Limb (tissue), 2 donors: ENCODE results near the gene PDE6G.
"Not testable (repeated sequence)": the region's sequence is repeated elsewhere in the genome, so short reads cannot be mapped to it uniquely, and the experiment has no call there.

ENCODE experiments used
- DNase-seq, 2 donors: peaks; one replicate each; pipeline ENCODE4 v3.0.0-alpha.2; 2016; ENCODE audit errors: extremely low spot score in 2 of 2

The PDE6G gene

GRCh38 chr17:81635973-81636504, 20.3 kb downstream of the PDE6G start:
- no peak for DNase-seq

DNA sequence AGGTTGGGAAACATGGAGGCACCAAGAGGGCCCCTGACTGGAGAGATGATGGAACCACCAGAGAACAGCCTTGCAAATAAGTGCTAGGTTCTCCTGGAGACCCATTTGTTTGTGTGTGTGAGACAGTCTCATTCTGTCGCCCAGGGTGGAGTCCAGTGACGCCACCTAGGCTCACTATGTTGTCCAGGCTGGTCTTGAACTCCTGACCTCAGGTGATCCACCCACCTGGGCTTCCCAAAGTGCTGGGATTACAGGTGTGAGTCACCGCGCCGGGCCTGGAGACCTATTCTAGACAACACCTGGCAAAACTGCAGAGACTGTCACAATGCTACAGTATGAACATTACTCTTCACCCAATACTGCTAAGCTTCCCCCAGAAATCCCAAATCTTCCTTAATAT, 20.9 kb downstream of the PDE6G start:
- no peak for DNase-seq

DNA sequence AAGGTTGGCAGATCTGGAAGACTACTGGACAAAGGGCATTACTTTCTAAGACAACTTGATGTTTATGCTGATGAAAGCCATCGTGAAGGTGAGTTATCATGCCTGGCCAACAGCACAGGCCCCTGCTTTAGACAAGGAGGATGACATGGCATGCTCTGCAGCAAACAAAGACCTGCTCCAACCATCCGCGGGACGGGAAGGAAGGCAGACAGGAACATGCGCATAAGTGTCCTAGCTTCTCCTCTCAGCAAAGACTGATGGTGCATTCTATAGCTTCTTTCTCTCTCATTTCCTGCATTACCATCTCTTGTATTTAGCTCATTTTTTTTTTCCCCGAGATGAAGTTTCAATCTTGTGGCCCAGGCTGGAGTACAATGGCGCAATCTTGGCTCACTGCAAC, 24.9 kb downstream of the PDE6G start:
- DNase-seq = no peak

GRCh38 chr17:81630274-81630673, 26.1 kb downstream of the PDE6G start:
- DNase-seq = no peak

- DNase-seq = no peak
Measured at GRCh38 chr17:81621494-81622130, 34.7 kb downstream of the PDE6G start.

DNA sequence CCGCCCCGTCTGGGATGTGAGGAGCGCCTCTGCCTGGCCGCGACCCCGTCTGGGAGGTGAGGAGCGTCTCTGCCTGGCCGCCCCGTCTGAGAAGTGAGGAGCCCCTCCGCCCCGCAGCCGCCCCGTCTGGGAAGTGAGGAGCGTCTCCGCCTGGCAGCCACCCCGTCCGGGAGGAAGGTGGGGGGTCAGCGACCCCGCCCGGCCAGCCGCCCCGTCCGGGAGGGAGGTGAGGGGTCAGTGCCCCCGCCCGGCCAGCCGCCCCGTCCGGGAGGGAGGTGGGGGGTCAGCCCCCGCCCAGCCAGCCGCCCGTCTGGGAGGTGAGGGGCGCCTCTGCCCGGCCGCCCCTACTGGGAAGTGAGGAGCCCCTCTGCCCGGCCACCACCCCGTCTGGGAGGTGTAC, 38.0 kb downstream of the PDE6G start:
- DNase-seq = not testable (repeated sequence)

DNA sequence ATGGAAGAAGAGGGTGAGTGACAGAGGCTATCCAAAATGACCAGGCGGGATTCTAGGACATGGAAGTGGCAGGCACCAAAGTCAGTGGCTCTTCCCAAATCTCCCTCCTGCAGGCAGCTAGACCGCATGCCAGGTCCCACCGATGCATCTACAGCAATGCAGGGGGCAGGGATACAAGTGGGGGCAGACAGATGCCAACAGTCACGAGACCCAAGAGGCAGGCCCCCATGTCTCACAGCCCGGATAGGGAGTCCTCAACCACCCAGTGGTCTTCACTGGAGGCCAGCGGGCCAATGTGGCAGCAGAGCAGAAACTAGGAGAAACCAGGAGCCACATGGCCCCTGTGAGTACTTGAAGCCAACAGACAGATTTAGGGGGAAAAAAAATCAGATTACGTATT, 39.5 kb downstream of the PDE6G start:
- DNase-seq = no peak

DNA sequence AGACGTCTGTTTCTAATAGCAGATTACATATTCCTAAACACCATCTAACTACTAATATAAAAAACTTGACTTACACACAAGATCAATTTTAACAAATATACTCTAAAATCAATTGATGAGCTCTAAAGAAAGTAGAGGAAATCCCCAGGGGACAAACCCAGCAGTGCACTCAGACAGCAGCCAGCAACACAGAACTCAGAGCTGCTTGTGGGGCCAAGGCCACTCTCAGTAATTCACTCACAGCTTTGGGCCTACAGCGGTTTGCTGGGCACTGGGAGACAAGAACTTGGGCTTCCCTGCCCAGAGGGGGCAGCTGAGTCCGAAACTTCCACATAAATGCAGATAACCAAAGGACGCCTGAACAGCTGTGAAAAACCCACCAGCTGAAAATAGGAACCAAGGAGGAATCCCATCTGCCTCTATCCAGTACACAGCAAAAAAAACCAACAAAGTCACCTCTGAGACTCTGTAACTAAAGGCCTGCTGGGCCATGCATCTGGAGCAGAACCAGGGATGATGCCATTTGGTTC, 40.9 kb downstream of the PDE6G start:
- DNase-seq = no peak

GRCh38 chr17:81612172-81612970, 44.0 kb downstream of the PDE6G start:
- DNase-seq = peak in 1 of 2 donors; percentile 34

GRCh38 chr17:81609541-81610311, 46.6 kb downstream of the PDE6G start:
- no peak for DNase-seq

- no peak for DNase-seq
Measured at GRCh38 chr17:81608605-81609004, 47.7 kb downstream of the PDE6G start.

- DNase-seq = no peak
Measured at GRCh38 chr17:81608082-81608481, 48.3 kb downstream of the PDE6G start.

DNA sequence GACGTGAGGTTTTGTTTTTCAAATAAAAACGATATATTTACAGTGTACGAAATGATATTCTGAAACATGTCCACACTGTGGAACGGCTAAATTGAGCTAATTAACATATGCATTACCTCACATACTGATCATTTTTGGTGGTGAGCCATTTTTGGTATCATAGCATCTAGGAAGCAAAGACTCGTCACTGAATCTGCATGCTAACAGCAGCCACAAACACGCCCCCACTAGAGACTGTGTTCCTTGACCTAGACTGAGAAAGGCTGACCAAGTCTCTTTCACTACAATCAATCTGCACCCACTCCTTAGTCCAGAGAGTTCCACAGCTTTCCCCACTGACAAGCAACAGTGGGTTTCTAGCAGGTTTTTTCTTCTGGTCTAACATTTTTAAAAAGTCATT, 48.9 kb downstream of the PDE6G start:
- no peak for DNase-seq

GRCh38 chr17:81603846-81604610, 52.3 kb downstream of the PDE6G start:
- no peak for DNase-seq

DNA sequence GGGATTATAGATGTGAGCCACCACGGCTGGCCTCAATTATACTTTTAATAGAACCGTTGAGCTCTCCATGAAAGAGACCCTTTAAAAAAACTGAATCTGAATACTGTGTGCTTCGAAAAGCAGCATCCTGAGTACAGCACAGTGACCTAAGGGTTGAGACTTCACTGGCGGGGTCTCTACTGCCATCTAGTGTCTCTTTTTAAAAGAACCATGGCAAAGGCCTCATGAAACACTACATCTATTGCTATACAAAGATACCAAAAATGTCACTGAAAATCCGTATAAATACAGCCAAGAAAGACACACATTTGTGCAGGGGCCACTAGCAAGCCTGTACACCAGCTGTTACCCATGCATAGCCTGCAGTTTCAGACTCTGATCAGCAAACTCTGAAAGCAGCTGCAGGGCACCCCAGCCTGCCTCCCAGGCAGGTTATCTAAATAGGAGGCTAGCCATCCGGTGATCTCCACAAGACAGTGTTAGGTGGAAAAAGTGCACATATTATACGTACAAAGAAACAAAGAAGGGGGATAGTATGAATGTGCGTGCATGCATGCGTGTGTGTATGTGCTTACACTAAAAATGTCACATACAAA, 54.7 kb downstream of the PDE6G start:
- peak; percentile 47 to 87 for DNase-seq
